Activated CD4-positive, CD25-positive, alpha-beta regulatory T cell treated with anti-CD3 and anti-CD28 coated beads, Interleukin-2, amount 50 U/mL, for 72 hours (primary cell): ENCODE results near the gene PHACTR2.
"Not testable (repeated sequence)": the region's sequence is repeated elsewhere in the genome, so short reads cannot be mapped to it uniquely, and the experiment has no call there.

ENCODE experiments used
- DNase-seq: peaks from one replicate; pipeline ENCODE4 v3.0.0; 2021

Gene PHACTR2

DNA sequence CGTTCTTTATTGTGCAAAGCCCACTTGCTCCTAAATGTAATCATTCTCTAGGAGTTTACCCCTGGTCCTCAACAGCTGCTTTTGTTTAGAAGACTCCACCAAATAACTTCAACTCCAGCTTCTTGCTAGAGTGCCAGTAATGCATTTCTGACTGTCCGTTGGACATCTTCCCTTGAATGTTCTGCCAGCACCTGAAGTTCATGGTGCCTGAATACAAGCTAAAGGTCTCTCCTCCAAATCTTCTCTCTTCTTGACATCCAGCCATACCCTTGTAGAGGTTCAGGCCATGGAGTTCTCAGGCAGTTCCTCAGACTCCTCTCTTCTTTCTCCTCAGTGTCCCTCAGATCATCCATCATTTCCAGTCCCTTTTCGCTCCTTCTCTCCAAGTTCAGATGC, 21.7 kb downstream of the PHACTR2 start:
- DNase-seq: no peak

DNA sequence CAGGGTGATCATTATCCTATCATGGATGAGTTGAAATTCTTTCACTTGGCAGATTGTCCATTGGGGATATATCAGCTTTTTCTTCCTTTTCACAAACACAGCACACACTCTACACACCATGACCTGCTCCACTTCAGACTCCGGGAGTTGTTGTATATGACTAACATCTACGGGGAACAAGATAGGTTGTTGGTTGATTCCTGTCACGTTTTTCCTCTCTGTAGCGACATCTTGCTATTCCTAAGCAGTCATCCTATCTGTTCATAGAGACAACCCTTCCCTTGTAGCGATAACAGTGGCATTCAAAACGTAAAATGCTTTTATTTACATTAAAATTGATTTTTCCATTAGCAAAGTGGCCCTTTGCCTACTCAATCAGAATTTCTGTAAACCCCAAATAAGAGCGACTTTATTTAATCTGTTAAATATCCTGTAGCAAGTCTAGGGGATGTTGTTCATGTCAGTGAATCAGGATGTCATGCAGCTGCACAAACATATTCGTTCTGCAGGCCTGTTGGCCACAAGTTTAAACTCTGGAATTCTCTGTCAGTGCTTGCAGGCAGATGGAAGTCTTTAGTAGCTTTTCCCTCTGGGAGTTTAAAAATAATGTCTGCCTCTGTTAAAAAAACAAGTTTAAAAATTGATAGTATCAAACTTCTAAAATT, 23.1 kb downstream of the PHACTR2 start:
- no peak for DNase-seq

DNA sequence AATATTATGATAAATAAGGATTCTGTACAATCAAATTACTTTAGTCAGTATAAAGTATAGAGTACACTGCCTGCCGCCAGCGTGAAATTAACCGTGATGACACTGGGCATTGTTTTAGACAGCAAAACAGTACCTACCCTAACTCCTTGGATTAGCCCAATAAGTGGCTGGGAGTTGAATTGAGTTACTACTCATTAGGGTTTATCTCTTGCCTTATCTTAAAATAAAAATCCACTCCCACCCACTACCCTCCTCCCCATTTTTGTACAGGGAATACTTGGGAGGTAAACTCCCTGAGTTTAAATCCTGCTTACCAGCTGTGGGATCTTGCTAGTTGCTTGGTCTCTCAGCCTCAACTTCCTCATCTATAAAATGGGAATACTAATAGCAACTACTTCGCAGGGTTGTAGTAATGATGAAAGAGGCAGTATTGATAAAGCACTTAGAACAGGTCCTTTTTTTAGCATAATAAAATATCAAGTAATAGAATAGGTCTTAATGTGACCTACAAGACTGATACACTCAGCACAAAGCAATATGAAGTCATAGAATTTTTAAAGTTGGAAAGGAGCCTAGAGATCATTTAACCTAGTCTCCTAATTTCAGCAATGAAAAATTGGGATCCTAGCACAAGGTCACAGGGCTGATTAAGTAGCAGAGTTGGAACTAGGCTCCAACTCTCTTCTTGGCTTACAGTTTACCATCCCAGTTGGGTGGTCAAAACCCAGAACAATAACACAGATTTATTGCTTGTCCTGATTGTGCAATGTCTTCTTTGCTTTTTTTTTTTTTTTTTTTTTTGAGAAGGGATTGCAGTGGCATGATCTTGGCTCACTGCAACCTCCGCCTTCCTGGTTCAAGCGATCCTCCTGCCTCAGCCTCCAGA, 23.8 kb downstream of the PHACTR2 start:
- DNase-seq: no peak

DNA sequence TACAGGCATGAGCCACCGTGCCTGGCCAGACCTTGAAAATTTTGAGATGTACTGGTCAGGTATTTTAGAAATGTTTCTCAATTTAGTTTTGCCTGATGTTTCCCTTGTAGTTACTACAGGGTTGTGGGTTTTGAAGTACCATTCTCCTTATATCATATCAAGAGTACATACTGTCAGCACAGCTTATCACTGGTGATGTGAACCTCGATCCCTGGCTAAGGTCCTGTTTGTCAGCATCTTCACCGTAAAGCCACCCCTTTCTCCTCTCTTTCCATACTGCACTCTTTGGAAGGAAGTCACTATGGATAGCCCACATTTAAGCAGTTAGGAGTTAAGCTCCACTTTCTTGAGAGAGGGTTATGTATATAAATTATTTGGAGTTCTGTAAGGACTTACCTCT, 27.8 kb downstream of the PHACTR2 start:
- no peak for DNase-seq

DNA sequence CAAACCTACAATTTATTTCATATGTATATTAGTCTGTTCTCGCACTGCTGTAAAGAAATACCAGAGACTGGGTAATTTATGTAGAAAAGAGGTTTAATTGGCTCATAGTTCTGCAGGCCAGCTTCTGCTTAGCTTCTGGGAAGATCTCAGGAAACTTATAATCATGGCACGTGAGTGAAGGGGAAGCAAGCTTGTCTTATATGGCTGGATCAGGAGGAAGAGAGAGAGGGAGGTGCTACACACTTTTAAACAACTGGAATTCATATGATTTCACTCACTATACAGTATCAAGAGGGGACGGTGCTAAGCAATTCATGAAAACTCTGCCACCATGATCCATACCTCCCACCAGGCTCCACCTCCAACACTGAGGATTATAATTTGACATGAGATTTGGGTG, 29.9 kb downstream of the PHACTR2 start:
- no peak for DNase-seq

DNA sequence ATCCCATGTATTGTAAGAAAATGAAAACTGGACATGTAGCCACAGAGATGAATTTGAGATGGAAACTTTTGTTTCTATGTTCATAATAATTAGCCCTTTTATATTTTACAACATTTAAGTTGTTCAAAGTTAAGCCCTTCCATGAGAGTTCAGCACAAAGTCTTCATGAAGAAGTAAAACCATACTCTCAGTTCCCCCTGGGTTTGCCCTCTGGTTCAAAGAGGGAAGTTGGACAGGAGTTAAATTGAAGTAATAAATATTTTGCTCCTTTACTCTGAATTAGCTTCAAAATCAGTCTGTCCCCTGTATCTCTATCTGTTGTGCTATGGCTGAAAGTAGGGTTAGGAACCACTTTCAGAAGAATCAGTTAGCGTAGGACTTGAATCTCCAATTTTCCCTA, 31.1 kb downstream of the PHACTR2 start:
- no peak for DNase-seq

DNA sequence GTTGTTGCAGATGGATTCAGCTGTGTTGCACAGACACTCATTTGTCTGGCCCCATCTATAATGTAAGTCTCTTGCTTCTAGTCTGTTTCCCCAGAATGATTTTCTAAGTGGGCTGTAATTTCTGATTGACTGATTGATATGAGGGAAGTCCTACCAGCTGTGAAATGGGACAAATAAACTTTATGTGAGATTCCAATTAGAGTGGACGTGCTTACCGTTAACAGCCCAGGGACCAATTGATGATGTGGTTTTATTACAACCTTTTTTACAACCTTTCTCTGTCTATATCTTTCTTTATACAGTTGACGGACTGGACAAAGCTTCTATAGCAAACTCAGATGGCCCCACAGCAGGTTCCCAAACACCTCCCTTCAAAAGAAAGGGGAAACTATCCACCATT, 33.9 kb downstream of the PHACTR2 start:
- no peak for DNase-seq

DNA sequence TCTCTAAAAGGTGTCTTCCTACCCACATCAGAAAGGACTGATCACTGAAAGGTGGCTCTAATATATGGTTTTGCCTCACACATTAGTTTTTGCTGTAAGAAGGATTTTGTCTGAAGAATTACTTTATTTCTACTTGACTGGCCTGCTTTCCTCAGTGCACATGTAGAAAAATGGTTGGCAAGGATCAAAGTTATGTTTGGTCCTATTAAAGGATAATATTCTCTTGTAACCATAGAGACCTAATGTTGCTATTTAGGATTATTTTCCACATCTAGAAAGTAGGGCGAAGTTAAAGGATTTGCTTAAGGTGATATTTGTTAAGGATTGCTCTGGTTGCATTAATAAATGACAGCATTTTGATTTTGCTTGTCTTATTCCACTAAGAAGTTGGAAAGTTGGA, 40.7 kb downstream of the PHACTR2 start:
- no peak for DNase-seq

DNA sequence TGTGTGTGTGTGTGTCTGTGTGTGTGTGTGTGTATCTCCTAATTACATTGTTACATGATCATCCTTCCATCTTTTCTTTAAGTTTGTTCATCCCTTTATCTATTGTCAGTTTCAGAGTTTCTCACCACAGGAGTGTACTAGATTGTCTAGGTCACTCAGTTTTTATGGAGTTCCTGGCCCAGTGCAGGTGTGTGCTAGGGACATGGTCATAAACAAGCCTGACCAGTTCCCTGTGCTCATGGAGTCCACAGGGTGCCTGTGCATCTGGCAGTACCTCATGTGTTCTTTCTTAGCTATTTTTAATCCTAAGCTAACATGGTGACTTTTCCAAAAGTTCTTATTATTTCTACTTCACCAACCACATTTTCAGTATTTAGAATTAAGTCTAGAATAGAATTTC, 43.9 kb downstream of the PHACTR2 start:
- DNase-seq: no peak

DNA sequence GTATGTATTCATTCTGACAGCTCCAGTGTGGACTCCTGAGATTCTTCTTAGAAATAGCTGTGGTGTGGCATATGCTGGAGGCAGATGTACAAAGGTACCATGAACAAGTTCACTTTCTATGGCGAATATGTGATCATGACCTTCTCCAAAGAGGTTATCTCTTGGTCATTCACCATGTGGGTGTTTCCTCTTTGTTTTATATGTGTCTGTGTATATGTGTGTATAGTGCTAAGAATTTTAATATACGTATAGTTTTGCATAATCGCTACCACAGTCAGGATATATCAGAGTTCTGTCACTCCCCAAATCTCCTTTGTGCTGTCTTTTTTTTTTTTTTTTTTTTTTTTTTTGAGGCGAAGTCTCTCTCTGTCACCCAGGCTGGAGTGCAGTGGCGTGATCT, 47.1 kb downstream of the PHACTR2 start:
- no peak for DNase-seq

DNA sequence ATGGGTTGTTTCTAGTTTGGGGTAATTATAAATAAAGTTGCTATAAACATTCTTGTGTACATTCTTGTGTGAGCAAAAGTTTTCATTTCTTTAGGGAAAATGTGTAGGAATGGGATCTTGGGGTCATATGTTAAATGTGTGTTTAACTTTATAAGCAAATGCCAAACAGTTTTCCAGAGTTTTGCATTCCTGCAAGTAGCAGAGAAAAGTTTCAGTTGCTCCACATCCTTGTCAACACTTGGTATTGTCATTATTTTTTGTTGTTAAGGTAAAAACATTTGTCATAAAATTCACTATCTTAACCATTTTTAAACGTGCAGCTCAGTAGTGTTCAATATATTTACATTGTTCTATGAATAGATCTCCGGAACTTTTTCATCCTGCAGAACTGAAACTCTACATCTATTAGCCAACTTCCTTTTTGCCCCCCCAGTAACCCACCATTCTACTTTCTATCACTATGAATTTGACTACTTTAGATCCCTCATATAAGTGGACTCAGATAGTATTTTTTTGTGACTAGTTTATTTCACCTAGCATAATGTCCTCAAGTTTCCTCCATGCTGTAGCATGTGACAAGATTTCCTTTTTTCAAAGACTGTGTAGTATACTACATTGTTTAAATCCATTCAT, 48.4 kb downstream of the PHACTR2 start:
- no peak for DNase-seq

DNA sequence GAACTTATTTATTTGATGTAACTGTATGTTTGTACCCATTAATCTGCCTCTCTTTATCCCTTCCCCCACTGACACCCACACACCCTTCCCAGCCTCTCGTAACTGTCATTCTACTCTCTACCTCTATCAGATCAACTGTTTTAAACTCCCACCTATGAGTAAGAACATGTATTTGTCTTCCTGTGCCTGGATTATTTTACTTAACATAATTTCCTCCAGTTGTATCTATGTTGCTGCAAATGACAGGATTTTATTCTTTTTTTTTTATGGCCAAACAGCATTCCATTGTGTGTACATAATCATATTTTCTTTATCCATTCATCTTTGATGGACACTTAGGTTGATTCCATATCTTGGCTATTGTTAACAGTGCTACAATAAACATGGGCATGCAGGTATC, 49.3 kb downstream of the PHACTR2 start:
- no peak for DNase-seq

DNA sequence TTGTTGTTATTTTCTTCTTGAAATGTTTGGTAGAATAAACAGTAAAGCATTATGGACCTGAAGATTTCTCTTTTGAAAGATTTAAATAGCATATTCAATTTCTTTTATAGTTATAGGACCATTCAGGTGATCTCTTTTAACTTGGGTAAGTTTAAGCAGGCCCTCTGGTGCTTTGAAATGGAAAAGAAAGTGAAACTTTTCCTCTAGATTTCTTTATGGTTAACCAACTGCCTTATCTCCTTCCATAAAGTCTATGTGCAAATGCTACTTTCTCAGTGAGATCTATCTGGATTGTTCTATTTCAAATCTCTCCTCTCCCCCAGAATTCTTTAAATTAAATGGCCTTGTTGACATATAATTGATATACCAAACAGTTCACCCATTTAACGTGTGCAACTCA, 54.0 kb downstream of the PHACTR2 start:
- DNase-seq: no peak

DNA sequence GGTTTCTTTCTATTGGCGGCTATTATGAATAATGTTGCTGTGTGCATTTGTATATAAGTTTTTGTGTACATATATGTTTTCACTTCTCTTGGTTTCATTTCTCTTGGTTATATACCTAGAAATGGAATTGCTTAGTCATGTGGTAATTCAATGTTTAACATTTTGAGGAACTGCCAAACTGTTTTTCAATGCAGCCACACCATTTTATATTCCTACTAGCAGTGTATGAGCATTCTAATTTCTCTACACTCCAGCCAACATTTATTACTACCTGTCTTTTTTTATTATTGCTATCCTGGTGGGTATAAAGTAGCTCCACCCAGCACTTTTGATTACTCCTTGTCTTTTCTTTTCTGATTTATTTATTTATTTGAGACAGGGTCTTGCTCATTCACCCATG, 54.8 kb downstream of the PHACTR2 start:
- no peak for DNase-seq

DNA sequence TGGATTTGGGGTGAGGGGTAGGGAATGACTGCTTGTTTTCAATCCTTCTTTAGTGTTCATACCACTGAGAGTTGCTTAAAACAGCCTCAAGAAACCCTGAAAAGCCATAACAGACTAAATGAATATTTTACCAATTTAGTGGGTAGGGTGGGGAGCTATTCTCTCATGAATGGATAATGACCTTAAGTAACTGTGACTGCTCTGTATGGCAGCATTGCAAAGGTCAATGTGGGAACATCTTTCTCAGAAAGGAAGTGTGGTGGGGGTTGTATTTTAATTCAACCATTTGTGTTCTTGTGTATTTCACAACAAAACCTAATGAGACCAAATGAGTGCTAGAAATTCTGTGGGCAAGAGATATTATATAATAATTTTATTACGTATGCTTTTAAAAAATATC, 55.7 kb downstream of the PHACTR2 start:
- DNase-seq: no peak

DNA sequence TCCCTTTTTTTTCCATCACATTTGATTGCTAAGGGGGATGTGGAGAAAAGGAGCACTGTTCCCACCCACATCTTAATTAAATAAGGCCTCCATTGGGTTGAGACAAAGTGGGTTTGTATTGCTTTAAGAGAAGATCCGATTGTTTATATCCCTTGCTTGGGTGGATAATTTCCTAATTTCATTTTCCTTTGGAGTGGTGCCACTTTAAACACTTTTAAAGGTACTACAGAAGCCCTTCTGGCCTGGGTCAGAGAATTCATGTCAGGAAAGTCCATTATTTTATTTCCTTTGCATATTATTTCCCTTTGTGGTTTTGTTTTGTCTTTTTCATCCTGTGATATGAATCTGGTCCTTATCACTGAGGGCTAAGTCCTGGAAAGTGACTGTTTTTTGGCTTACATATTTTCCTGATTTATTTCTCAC, 56.9 kb downstream of the PHACTR2 start:
- DNase-seq: no peak

DNA sequence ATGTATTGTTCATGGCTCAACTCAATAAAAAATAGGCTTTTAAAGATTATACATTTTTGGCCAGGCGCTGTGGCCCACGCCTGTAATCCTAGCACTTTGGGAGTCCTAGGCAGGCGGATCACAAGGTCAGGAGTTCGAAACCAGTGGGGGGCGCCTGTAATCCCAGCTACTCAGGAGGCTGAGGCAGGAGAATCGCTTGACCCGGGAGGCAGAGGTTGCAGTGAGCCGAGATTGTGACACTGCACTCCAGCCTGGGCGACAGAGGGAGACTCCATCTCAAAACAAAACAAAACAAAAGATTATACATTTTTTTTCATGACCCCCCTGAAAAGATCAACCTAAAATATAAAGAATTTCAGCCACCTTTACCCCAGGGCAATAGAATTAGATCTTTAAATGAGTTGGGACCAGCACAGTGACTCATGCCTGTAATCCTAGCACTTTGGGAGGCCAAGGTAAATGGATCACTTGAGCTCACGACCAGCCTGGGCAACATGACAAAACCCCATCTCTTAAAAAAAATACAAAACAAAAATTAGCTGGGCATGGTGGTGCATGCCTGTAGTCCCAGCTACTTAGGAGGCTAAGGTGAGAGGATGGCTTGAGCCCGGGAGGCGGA, 60.4 kb downstream of the PHACTR2 start:
- not testable (repeated sequence) for DNase-seq

DNA sequence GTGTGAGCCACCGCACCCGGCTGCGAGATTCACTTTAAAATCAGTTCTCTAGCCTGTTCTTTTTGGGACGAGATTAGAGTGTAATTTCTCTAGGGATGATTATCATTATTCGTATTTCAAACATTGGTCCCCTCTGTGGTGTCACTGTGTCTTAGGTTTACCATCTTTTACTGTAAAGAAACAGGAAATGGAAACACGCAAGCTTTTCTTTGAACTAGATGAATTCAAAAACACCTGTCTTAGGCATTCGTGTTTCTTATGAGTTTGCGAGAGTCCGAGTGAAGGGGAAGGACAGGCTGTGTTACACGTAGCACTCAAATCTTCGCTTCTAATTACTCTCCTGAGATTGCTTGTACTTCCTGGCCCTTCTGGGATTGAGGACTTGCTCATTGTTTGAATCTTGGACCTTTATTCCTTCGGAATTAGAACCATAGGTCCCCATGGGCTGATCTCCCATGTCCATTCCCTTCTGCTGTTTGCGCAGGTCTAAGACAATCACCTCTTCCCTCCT, 61.6 kb downstream of the PHACTR2 start:
- DNase-seq: no peak

DNA sequence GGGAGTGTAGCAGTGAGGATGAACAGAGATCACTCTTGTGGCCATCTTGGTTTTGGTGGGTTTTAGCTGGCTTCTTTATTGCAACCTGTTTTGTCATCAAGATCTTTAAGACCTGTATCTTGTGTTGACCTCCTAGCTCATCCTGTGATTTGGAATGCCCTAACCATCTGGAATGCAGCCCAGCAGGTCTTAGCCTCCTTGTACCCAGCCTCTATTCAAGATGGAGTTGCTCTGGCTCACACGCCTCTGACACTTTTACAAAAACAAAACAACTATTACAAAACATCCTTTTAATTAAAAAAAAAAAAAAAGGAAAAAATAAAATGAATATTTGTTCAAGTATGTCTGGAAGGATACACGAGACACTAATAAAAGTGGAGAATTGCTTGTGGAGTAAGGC, 62.4 kb downstream of the PHACTR2 start:
- no peak for DNase-seq

DNA sequence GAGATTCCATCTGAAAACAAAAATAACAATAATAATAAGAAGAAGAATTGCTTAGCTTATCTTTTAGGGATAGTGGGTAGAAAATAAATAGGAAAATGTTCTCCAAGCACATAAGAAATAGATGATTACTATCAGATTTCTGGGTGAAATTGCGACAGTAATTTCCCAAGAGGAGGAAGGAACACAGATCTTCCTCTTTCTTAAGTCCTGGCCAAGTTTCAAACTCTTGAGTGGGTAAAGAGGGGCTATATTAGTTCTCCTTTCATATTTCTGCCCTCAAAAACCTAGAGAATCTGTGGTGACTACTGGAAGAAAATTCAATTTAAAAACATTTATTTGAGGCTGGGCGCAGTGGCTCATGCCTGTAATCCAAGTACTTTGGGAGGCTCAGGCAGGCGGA, 63.7 kb downstream of the PHACTR2 start:
- no peak for DNase-seq

DNA sequence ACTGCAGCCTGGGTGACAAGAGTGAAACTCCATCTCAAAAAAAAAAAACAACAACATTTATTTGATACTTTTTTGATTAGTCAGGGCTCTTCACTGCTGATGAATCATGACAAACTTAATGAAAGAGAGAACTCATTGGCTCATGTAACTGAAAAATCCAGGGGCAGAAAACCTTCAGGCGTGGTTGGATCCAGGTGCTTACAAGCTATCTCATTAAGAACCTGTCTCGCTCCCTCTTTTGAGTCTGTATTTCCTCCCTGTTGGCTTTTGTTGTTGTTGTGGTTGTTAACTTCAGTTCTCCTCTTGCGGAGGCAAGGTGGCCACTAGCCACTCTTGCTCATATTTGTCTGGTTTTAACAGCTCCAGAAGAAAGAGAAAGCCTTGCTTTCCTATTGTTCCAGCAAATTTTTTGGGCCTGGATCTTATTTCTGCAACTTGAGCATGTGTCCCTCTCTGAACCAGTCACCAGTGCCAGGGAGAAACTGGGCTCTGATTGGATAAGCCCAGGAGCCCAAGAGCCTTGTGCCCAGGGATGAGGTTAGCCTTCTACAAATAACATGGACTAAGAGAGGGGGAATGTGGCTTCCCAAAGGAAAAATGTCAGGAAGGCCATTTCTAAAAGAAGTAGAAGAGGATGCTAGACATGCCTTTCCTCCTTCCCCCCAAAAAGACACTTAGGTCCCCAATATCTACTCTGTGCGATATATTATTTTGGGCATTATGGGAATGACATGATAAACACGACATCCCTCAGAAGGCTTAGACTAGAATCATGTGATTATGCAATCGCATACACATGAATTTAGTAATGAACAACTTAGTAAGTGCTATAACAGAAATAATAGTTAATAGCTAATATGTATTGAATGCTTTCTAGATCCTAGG, 64.5 kb downstream of the PHACTR2 start:
- DNase-seq: no peak

DNA sequence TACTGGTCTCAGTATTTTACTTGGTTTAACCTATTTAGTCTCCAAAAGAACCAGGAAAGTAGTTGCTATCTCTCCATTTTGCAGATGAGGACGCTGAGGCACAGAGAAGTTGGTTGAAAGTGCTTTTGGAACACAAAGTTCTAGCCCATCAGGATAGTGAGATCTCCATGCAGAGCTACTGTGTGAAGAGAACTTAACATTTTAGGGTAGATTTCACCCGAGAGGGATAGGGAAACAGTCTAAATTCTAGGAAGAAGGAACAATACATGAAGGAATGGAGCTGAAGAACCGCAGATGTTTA, 65.1 kb downstream of the PHACTR2 start:
- no peak for DNase-seq
